CD14-positive monocyte (primary cell): Measurements from ENCODE around the gene AURKA. TPM values are rescaled to one million over a fixed set of nuclear protein-coding genes. Genes with fewer than 3 reads are reported as not detected.

Experiments
- DNase-seq, 3 donors: peaks; one replicate each; pipeline ENCODE4 v3.0.0-alpha.2; 2011 to 2022
- H2AFZ ChIP-seq: 2 replicates; pipeline ENCODE4 v1.6.0; 2012; ENCODE audit warnings: mild to moderate bottlenecking, low read depth, low read length, inconsistent platforms; ENCODE audit not compliant: insufficient read depth, poor library complexity, severe bottlenecking
- H3K27ac ChIP-seq, 2 donors: 1 replicate in 1 of 2; 2 replicates in 1 of 2; pipeline ENCODE4 v1.5.1; 2012 to 2013; ENCODE audit warnings: low read length in 2 of 2, control low read depth in 1 of 2, inconsistent platforms in 1 of 2, low read depth in 1 of 2, mild to moderate bottlenecking in 1 of 2
- H3K27me3 ChIP-seq, 2 donors: one replicate each; pipeline versions ENCODE4 v1.6.0 to v1.6.1; 2011 to 2013; ENCODE audit warnings: low read length in 2 of 2; ENCODE audit not compliant: control insufficient read depth in 2 of 2, insufficient read depth in 2 of 2
- H3K36me3 ChIP-seq, 2 donors: replicated peaks in 1 of 2; 1 replicate in 1 of 2; 2 replicates in 1 of 2; pipeline versions ENCODE4 v1.5.1 to v1.6.1; 2012 to 2013; ENCODE audit warnings: low read length in 2 of 2, control low read depth in 1 of 2, inconsistent platforms in 1 of 2, mild to moderate bottlenecking in 1 of 2; ENCODE audit not compliant: insufficient read depth in 2 of 2, control insufficient read depth in 1 of 2
- H3K4me1 ChIP-seq, 2 donors: 1 replicate in 1 of 2; 2 replicates in 1 of 2; pipeline versions ENCODE4 v1.5.1 to v1.6.1; 2012 to 2013; ENCODE audit warnings: low read length in 2 of 2, control low read depth in 1 of 2, inconsistent platforms in 1 of 2, mild to moderate bottlenecking in 1 of 2, moderate library complexity in 1 of 2; ENCODE audit not compliant: insufficient read depth in 2 of 2, control insufficient read depth in 1 of 2
- H3K4me2 ChIP-seq: replicated peaks from 2 replicates; pipeline ENCODE3; 2012; ENCODE audit warnings: low read length, moderate library complexity, mild to moderate bottlenecking; ENCODE audit not compliant: poor library complexity, severe bottlenecking; ENCODE audit errors: extremely low read depth
- H3K4me3 ChIP-seq, 3 experiments: fragments of 200-600 bp in 1 of 3; sonication (generic) in 1 of 3; replicated peaks in 1 of 3; 1 replicate in 2 of 3; 2 replicates in 1 of 3; pipeline ENCODE4 v1.5.1; 2011 to 2013; ENCODE audit warnings: low read length in 3 of 3, mild to moderate bottlenecking in 3 of 3, control low read depth in 2 of 3, low read depth in 2 of 3, inconsistent platforms in 1 of 3, moderate library complexity in 1 of 3
- H3K79me2 ChIP-seq: 2 replicates; pipeline ENCODE4 v1.6.0; 2012; ENCODE audit warnings: mild to moderate bottlenecking, control low read depth, inconsistent platforms, low read length, moderate library complexity; ENCODE audit not compliant: insufficient read depth
- H3K9ac ChIP-seq: 2 replicates; pipeline ENCODE4 v1.6.0; 2017; ENCODE audit warnings: low read length, mild to moderate bottlenecking; ENCODE audit not compliant: insufficient read depth, poor library complexity, severe bottlenecking
- H3K9me3 ChIP-seq, 2 donors: replicated peaks in 1 of 2; 1 replicate in 1 of 2; 2 replicates in 1 of 2; pipeline versions ENCODE4 v1.5.1 to v1.6.1; 2012 to 2013; ENCODE audit warnings: low read length in 2 of 2, control low read depth in 1 of 2; ENCODE audit not compliant: control insufficient read depth in 1 of 2, insufficient read depth in 1 of 2
- H4K20me1 ChIP-seq: 2 replicates; pipeline ENCODE4 v1.6.0; 2012; ENCODE audit warnings: mild to moderate bottlenecking, low read length, control low read depth, moderate library complexity; ENCODE audit not compliant: insufficient read depth
- H3K27ac Mint-ChIP-seq, 7 donors: one replicate each; pipeline ENCODE4 v1.8.0; 2020; ENCODE audit warnings: mild to moderate bottlenecking in 7 of 7, mixed read lengths in 7 of 7, moderate library complexity in 6 of 7, inconsistent platforms in 2 of 7
- H3K27me3 Mint-ChIP-seq, 3 donors: one replicate each; pipeline ENCODE4 v1.8.0; 2021 to 2022; ENCODE audit warnings: low read depth in 3 of 3, mild to moderate bottlenecking in 3 of 3, mixed read lengths in 3 of 3, moderate library complexity in 3 of 3, inconsistent platforms in 1 of 3
- H3K36me3 Mint-ChIP-seq, 2 donors: one replicate each; pipeline ENCODE4 v1.8.0; 2020; ENCODE audit warnings: mixed read lengths in 2 of 2, inconsistent platforms in 1 of 2, mild to moderate bottlenecking in 1 of 2
- H3K4me1 Mint-ChIP-seq: one replicate; pipeline ENCODE4 v1.8.0; 2020; ENCODE audit warnings: mild to moderate bottlenecking, mixed read lengths
- H3K4me3 Mint-ChIP-seq, 2 donors: one replicate each; pipeline ENCODE4 v1.8.0; 2020; ENCODE audit warnings: mild to moderate bottlenecking in 2 of 2, mixed read lengths in 2 of 2, moderate library complexity in 1 of 2
- H3K9me3 Mint-ChIP-seq, 7 donors: one replicate each; pipeline ENCODE4 v1.8.0; 2020 to 2022; ENCODE audit warnings: mixed read lengths in 7 of 7, mild to moderate bottlenecking in 6 of 7, moderate library complexity in 6 of 7, inconsistent platforms in 2 of 7
- CTCF ChIP-seq: fragments of 200-600 bp; IDR thresholded peaks from one replicate; pipeline ENCODE4 v1.8.0; 2022; ENCODE audit warnings: antibody characterized with exemption, mild to moderate bottlenecking
- WGBS: methylation state at CpG from one replicate; pipeline ENCODE4 v1.1.5; 2013; ENCODE audit warnings: missing lambda C conversion rate; ENCODE audit not compliant: insufficient coverage; 5-methylcytosine and 5-hydroxymethylcytosine counted together
- intact Hi-C, 2 donors: fragments of 100-400 bp; cut with micrococcal nuclease; formaldehyde crosslinking; loops; one replicate each; pipeline versions ENCODE4 v1.15.0 to v1.15.1; 2023
- polyA plus RNA-seq, 3 donors: library from polyadenylated mRNA; depleted of rRNA in 1 of 3; unstranded in 2 of 3; stranded (reverse) in 1 of 3; fragments of 300-500 nt in 2 of 3; fragments of >200 nt in 1 of 3; fragmentation: Illumina TruSeq in 2 of 3; gene quantifications; 1 replicate in 2 of 3; 2 replicates in 1 of 3; pipeline ENCODE4 v1.2.3, GENCODE V29; 2012 to 2021

AURKA gene
- polyA plus RNA-seq, 3 donors = 1.4 to 1.7 (median 1.5) TPM

DNA sequence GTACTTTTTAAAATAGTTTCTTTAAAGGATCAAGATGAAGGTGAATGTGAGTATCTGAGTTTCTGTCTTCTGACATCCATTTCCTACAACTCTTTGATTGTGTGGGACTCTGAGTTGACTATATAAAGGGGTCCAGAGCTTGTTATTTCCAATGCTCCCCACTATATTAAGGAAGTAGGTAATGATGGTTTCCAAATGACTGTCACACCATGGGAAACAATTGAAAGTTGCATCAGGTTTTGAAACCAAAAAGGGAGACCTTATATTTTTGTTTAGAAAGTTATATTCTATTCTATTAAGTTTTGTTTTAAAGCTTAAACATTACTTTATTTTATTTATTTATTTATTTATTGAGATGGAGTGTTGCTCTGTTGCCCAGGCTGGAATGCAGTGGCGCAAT is 31.2 kb upstream of the AURKA start:
- DNase-seq = peak in 1 of 3 donors; percentile 18
- Histone ChIP-seq H3K9me3 (no peaks in the 10 kb centered on the region), H2AFZ (no peak overlapping the region), H3K27ac (no peak overlapping the region), H3K9ac (no peak overlapping the region), H3K4me1 (peaks cover 84 to 88% of the 10 kb centered on the region in 2 donors), H4K20me1 (peaks cover 11% of the 10 kb centered on the region), H3K79me2 (no peaks in the 10 kb centered on the region), H3K27me3 (peaks cover 7 to 9% of the 10 kb centered on the region in 2 donors), H3K36me3 (no peaks in the 10 kb centered on the region), H3K4me3 (peak overlapping the region in 1 of 3 experiments; percentile 29), H3K4me2 (peak overlapping the region; percentile 46)
- TF ChIP-seq CTCF = no peak
- intact Hi-C loops = loop anchor here (5.0 kb wide), 2 partner anchors 39 to 44 kb away; partner anchors contain the start of gene RTF2 (in 1 of the 2)
- Mint-ChIP-seq H3K4me1 (peaks cover 85% of the 10 kb centered on the region), H3K4me3 (peak overlapping the region in 1 of 2 donors; percentile 62), H3K27me3 (peaks cover 20 to 35% (median 24%) of the 10 kb centered on the region in 3 donors), H3K27ac (peak overlapping the region in 2 of 7 donors; percentile 76 to 78), H3K36me3 (peaks cover 33 to 36% of the 10 kb centered on the region in 2 donors), H3K9me3 (peaks cover 0 to 2% (median 0%) of the 10 kb centered on the region in 7 donors)
- no CpG with 5 or more reads among the region's 1 CpG for WGBS

GRCh38 chr20:56422824-56423189 is 30.8 kb upstream of the AURKA start:
- Histone ChIP-seq H4K20me1 (peaks cover 8% of the 10 kb centered on the region), H3K27ac (no peak overlapping the region), H3K9me3 (no peaks in the 10 kb centered on the region), H3K9ac (no peak overlapping the region), H3K36me3 (no peaks in the 10 kb centered on the region), H3K4me1 (peaks cover 84 to 88% of the 10 kb centered on the region in 2 donors), H3K4me2 (peak overlapping the region; percentile 46), H3K27me3 (peaks cover 7 to 9% of the 10 kb centered on the region in 2 donors), H3K79me2 (no peaks in the 10 kb centered on the region), H2AFZ (no peak overlapping the region), H3K4me3 (peak overlapping the region in 1 of 3 experiments; percentile 29)
- Mint-ChIP-seq H3K4me3 (peak overlapping the region; percentile 4 to 62), H3K36me3 (peaks cover 33 to 37% of the 10 kb centered on the region in 2 donors), H3K27ac (peak overlapping the region in 3 of 7 donors; percentile 26 to 78 (median 76)), H3K27me3 (peaks cover 18 to 32% (median 20%) of the 10 kb centered on the region in 3 donors), H3K4me1 (peaks cover 85% of the 10 kb centered on the region), H3K9me3 (no peaks in the 10 kb centered on the region)
- intact Hi-C loops = loop anchor here (5.0 kb wide), 2 partner anchors 39 to 44 kb away; partner anchors contain the start of gene RTF2 (in 1 of the 2)
- no peak for TF ChIP-seq CTCF
- DNase-seq = no peak
- WGBS = no CpG with 5 or more reads among the region's 4 CpGs
